IMR-90 (cell line): ENCODE results near the gene PKD1. TPM values are rescaled to one million over a fixed set of nuclear protein-coding genes. Genes with fewer than 3 reads are reported as not detected.

Source experiments
- ATAC-seq: fragments of 200-7000 bp; cut with Tn5 transposase; 2 replicates; pipeline ENCODE4 v1.9.1; 2020; ENCODE audit warnings: low read depth, mild to moderate bottlenecking, moderate library complexity
- BruUV-seq: library from RNA; stranded (reverse); fragments of 400-500 nt; replicated peaks from 2 replicates; lab custom pipeline; 2021; lab: Mats Ljungman, UMichigan
- CTCF ChIA-PET: fragments of 300-600 bp; formaldehyde crosslinking; extraction: SDS; loops from one replicate; lab custom pipeline; 2021; ENCODE audit warnings: antibody characterized with exemption; lab: Yijun Ruan, JAX
- POLR2A ChIA-PET: fragments of 300-600 bp; sonication (Branson Sonifier 250); formaldehyde crosslinking; loops from one replicate; lab custom pipeline; 2022; ENCODE audit warnings: antibody characterized with exemption; ENCODE audit not compliant: unreplicated experiment; lab: Charles Lee
- DNase-seq: peaks from one replicate; pipeline ENCODE4 v3.0.0; 2013
- H2AFZ ChIP-seq: replicated peaks from 2 replicates; pipeline ENCODE3; 2013; ENCODE audit warnings: low read length, mild to moderate bottlenecking; ENCODE audit not compliant: poor library complexity
- H2AK5ac ChIP-seq: 2 replicates; pipeline ENCODE4 v1.6.1; 2013; ENCODE audit warnings: low read depth, low read length, inconsistent platforms
- H2AK9ac ChIP-seq: replicated peaks from 2 replicates; pipeline ENCODE3; 2013; ENCODE audit warnings: mild to moderate bottlenecking, low read depth, low read length, moderate library complexity; ENCODE audit not compliant: poor library complexity
- H2BK120ac ChIP-seq: 2 replicates; pipeline ENCODE4 v1.6.1; 2013; ENCODE audit warnings: low read depth, low read length, inconsistent platforms
- H2BK15ac ChIP-seq: 3 replicates; pipeline ENCODE4 v1.6.1; 2013; ENCODE audit warnings: low read depth, low read length, inconsistent platforms
- H2BK20ac ChIP-seq: 2 replicates; pipeline ENCODE4 v1.6.1; 2013; ENCODE audit warnings: low read depth, mild to moderate bottlenecking, inconsistent platforms, low read length, moderate library complexity
- H2BK5ac ChIP-seq: 2 replicates; pipeline ENCODE4 v1.6.1; 2013; ENCODE audit warnings: mild to moderate bottlenecking, low read depth, low read length, inconsistent platforms; ENCODE audit not compliant: poor library complexity, severe bottlenecking
- H3K14ac ChIP-seq: replicated peaks from 2 replicates; pipeline ENCODE4 v1.6.1; 2013; ENCODE audit warnings: low read depth, low read length, inconsistent platforms
- H3K18ac ChIP-seq: 2 replicates; pipeline ENCODE4 v1.6.1; 2013; ENCODE audit warnings: low read depth, low read length, control low read depth
- H3K23ac ChIP-seq: 2 replicates; pipeline ENCODE4 v1.6.1; 2013; ENCODE audit warnings: low read depth, low read length, inconsistent platforms
- H3K27ac ChIP-seq: 2 replicates; pipeline ENCODE4 v1.5.1; 2013; ENCODE audit warnings: mild to moderate bottlenecking, control low read depth, low read length; ENCODE audit not compliant: insufficient read depth
- H3K27me3 ChIP-seq: 2 replicates; pipeline ENCODE4 v1.6.1; 2013; ENCODE audit warnings: low read length; ENCODE audit not compliant: control insufficient read depth, insufficient read depth
- H3K36me3 ChIP-seq: 2 replicates; pipeline ENCODE4 v1.6.1; 2013; ENCODE audit warnings: low read length, mixed read lengths; ENCODE audit not compliant: control insufficient read depth, insufficient read depth
- H3K4ac ChIP-seq: 2 replicates; pipeline ENCODE4 v1.6.1; 2013; ENCODE audit warnings: low read depth, low read length, inconsistent platforms
- H3K4me1 ChIP-seq: 2 replicates; pipeline ENCODE4 v1.6.1; 2013; ENCODE audit warnings: low read length, mixed read lengths; ENCODE audit not compliant: control insufficient read depth, insufficient read depth
- H3K4me2 ChIP-seq: 2 replicates; pipeline ENCODE4 v1.6.1; 2013; ENCODE audit warnings: low read depth, mild to moderate bottlenecking, control low read depth, low read length, moderate library complexity
- H3K4me3 ChIP-seq: 2 replicates; pipeline ENCODE4 v1.5.1; 2013; ENCODE audit warnings: low read depth, mild to moderate bottlenecking, control low read depth, low read length, moderate library complexity; ENCODE audit not compliant: insufficient read depth
- H3K56ac ChIP-seq: 2 replicates; pipeline ENCODE4 v1.6.1; 2013; ENCODE audit warnings: low read length, inconsistent platforms; ENCODE audit not compliant: insufficient read depth; ENCODE audit errors: extremely low read depth
- H3K79me1 ChIP-seq, 2 experiments: 2 replicates each; pipeline ENCODE4 v1.6.1; 2013; ENCODE audit warnings: low read length in 2 of 2, inconsistent platforms in 1 of 2, low read depth in 1 of 2
- H3K9ac ChIP-seq: 2 replicates; pipeline ENCODE4 v1.6.1; 2013; ENCODE audit warnings: low read depth, low read length, control low read depth
- H3K9me1 ChIP-seq: 2 replicates; pipeline ENCODE4 v1.6.1; 2013; ENCODE audit warnings: low read length, inconsistent platforms; ENCODE audit not compliant: insufficient read depth
- H3K9me3 ChIP-seq: 2 replicates; pipeline ENCODE4 v1.6.1; 2013; ENCODE audit warnings: low read length; ENCODE audit not compliant: control insufficient read depth, insufficient read depth
- H4K20me1 ChIP-seq: 2 replicates; pipeline ENCODE4 v1.6.1; 2013; ENCODE audit warnings: low read length, inconsistent platforms; ENCODE audit not compliant: insufficient read depth
- H4K5ac ChIP-seq: 2 replicates; pipeline ENCODE4 v1.6.1; 2013; ENCODE audit warnings: mild to moderate bottlenecking, low read depth, low read length, control low read depth
- H4K8ac ChIP-seq, 2 experiments: 2 replicates each; pipeline ENCODE4 v1.6.1; 2013; ENCODE audit warnings: low read depth in 2 of 2, low read length in 2 of 2, control low read depth in 1 of 2, inconsistent platforms in 1 of 2
- H4K91ac ChIP-seq: 2 replicates; pipeline ENCODE4 v1.6.1; 2013; ENCODE audit warnings: low read depth, low read length, inconsistent platforms; ENCODE audit not compliant: insufficient read depth
- BHLHE40 ChIP-seq: fragments of 150-350 bp; IDR thresholded peaks from 2 replicates; pipeline ENCODE4 v1.6.1; 2016; ENCODE audit warnings: mild to moderate bottlenecking, low read depth, low read length
- FOS ChIP-seq: fragments of 150-350 bp; IDR thresholded peaks from 2 replicates; pipeline ENCODE4 v1.6.1; 2016; ENCODE audit warnings: low read depth, low read length
- RCOR1 ChIP-seq: IDR thresholded peaks from 2 replicates; pipeline ENCODE4 v1.6.1; 2012; ENCODE audit warnings: mild to moderate bottlenecking, low read length, improper control_type of control experiment; ENCODE audit not compliant: insufficient replicate concordance
- RFX5 ChIP-seq: IDR thresholded peaks from 2 replicates; pipeline ENCODE4 v1.8.0; 2012; ENCODE audit warnings: low read depth, mild to moderate bottlenecking, low read length, moderate library complexity
- SMC3 ChIP-seq: fragments of 150-350 bp; IDR thresholded peaks from 2 replicates; pipeline ENCODE4 v1.6.1; 2016; ENCODE audit warnings: low read depth, mild to moderate bottlenecking, antibody characterized with exemption, low read length, moderate library complexity
- WGBS, 2 experiments: methylation state at CpG; one replicate each; pipeline versions ENCODE4 v1.1.5 to v1.1.7; 2013; ENCODE audit warnings: missing lambda C conversion rate in 2 of 2; ENCODE audit not compliant: insufficient read length in 1 of 2; ENCODE audit errors: extremely low coverage in 2 of 2; 5-methylcytosine and 5-hydroxymethylcytosine counted together
- dilution Hi-C: fragments of 300-500 bp; cut with HindIII; formaldehyde crosslinking; loops from one replicate; pipeline ENCODE4 v1.14.3; 2018; ENCODE audit warnings: low sequenced_read_pairs; ENCODE audit not compliant: unreplicated experiment
- in situ Hi-C: fragments of 300-500 bp; cut with MboI; formaldehyde crosslinking; loops from 3 replicates; pipeline ENCODE4 v1.14.3; 2019; ENCODE audit warnings: low sequenced_read_pairs, inconsistent platforms, mixed read lengths
- intact Hi-C: fragments of 100-400 bp; cut with micrococcal nuclease; formaldehyde crosslinking; loops from 2 replicates; pipeline ENCODE4 v1.10.0; 2022
- polyA plus RNA-seq, 3 experiments: library from polyadenylated mRNA; depleted of rRNA; stranded (reverse); fragments of >200 nt; gene quantifications; 2 replicates each; pipeline ENCODE4 v1.2.3, GENCODE V29; 2012; ENCODE audit warnings: low replicate concordance in 1 of 3
- total RNA-seq: library from RNA; depleted of rRNA; stranded (reverse); fragments of >200 nt; gene quantifications from 2 replicates; pipeline ENCODE4 v1.2.3, GENCODE V29; 2012

Gene PKD1
- total and polyA plus RNA-seq, 2 of the 4 experiments (the other 2 are of a cell fraction): 7.9 to 97.3 TPM

DNA sequence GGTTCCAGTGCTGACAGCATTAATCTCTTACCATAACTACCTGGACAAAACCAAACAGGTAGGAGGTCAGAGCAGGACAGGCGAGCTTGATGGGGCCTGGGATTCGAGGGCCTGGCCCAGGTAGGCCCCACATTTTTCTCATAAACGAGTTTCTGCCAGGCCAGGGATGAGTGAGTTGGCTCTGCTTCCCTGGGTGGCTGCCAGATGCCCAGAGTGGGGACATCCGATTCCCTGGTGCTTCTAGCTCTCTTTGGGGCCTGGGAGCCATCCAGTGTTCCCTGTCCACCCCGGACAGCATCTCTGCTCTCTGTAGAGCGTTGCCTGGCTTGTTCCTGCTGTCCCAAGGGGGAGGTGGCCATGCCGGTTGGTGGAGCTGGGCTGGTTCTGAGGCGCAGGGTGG lies 62.8 kb downstream of the PKD1 start:
- BruUV-seq: no TSS peak
- ATAC-seq: no peak
- ChIA-PET CTCF (no interaction called here), POLR2A (no interaction called here)
- intact Hi-C loops: no loop called here
- Histone ChIP-seq H4K91ac (no peak overlapping the region), H2AFZ (no peak overlapping the region), H3K23ac (no peak overlapping the region), H4K5ac (no peak overlapping the region), H3K27me3 (no peaks in the 10 kb centered on the region), H3K27ac (no peak overlapping the region), H2AK9ac (peak overlapping the region; percentile 37), H2BK5ac (no peak overlapping the region), H3K79me1 (no peaks in the 10 kb centered on the region; a peak in 2 of 4 replicates), H2BK120ac (no peak overlapping the region), H3K36me3 (peaks cover 63% of the 10 kb centered on the region), H3K9ac (no peak overlapping the region), H3K9me3 (no peaks in the 10 kb centered on the region), H3K14ac (no peak overlapping the region), H2AK5ac (no peak overlapping the region), H4K20me1 (no peaks in the 10 kb centered on the region; the same call in 1 of the 2 replicates), H3K4ac (no peak overlapping the region), H3K18ac (no peak overlapping the region), H4K8ac (no peak overlapping the region), H2BK20ac (no peak overlapping the region), H3K4me3 (no peak overlapping the region), H3K4me1 (no peaks in the 10 kb centered on the region), H3K4me2 (no peak overlapping the region), H2BK15ac (no peak overlapping the region), H3K56ac (no peak overlapping the region), H3K9me1 (no peaks in the 10 kb centered on the region)
- in situ Hi-C loops: no loop called here
- 79% methylated on average over 2 of the region's 8 CpGs; no CpG with 5 or more reads in 1 of the 2 experiments for WGBS, 2 experiments
- dilution Hi-C loops: no loop called here
- TF ChIP-seq BHLHE40 (no peak), RFX5 (no peak), SMC3 (no peak), FOS (no peak), RCOR1 (no peak)
- no peak for DNase-seq
